Mammary epithelial cell (primary cell): ENCODE measurements around the gene DEFB131B.
"Not testable (repeated sequence)": the region's sequence is repeated elsewhere in the genome, so short reads cannot be mapped to it uniquely, and the experiment has no call there.

ENCODE experiments used
- EZH2 ChIP-seq: IDR thresholded peaks from 2 replicates; pipeline ENCODE4 v1.6.1; 2012; ENCODE audit warnings: low read length, inconsistent platforms, borderline replicate concordance
- TF ChIP-seq, protein P1 (sequence below), 2 donors: IDR thresholded peaks in 1 of 2; conservative IDR thresholded peaks in 1 of 2; 2 replicates each; pipeline ENCODE4 v1.5.1; 2011 to 2012; ENCODE audit warnings: inconsistent platforms in 2 of 2, low read length in 2 of 2, mild to moderate bottlenecking in 2 of 2, control low read depth in 1 of 2, low read depth in 1 of 2; ENCODE audit not compliant: insufficient read depth in 1 of 2; ENCODE audit errors: extremely low read depth in 1 of 2

DNA sequence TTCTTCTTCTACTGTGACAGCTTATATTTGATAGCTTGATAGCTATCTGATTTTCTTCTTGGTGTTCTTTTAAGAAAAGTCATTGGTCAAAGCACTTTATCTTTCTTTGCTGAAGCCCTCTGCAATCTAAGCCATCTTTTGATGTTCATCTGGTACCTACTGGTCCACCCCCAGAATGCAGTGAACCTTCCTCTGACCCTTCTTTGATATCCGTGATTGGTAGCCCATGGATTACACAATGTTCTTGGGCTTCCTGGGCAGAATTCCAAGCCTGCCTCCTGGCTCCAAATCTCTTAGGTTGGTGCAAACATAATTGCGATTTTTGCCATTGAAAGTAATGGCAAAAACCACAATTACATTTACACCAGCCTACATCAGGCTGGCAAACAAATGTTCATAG is 2.0 kb upstream of the DEFB131B start:
- TF ChIP-seq, protein P1, sequence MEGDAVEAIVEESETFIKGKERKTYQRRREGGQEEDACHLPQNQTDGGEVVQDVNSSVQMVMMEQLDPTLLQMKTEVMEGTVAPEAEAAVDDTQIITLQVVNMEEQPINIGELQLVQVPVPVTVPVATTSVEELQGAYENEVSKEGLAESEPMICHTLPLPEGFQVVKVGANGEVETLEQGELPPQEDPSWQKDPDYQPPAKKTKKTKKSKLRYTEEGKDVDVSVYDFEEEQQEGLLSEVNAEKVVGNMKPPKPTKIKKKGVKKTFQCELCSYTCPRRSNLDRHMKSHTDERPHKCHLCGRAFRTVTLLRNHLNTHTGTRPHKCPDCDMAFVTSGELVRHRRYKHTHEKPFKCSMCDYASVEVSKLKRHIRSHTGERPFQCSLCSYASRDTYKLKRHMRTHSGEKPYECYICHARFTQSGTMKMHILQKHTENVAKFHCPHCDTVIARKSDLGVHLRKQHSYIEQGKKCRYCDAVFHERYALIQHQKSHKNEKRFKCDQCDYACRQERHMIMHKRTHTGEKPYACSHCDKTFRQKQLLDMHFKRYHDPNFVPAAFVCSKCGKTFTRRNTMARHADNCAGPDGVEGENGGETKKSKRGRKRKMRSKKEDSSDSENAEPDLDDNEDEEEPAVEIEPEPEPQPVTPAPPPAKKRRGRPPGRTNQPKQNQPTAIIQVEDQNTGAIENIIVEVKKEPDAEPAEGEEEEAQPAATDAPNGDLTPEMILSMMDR (conservative IDR thresholded peaks at IDR 0.05 in 1 of 2, IDR thresholded peaks at IDR 0.05 in 1 of 2; ENCODE audit: extremely low read depth in 1 of 2, insufficient read depth in 1 of 2, low read depth in 1 of 2, low read length in 2 of 2): not testable (repeated sequence)
- TF ChIP-seq EZH2: not testable (repeated sequence)
